Activated T-helper 1 cell treated with anti-CD3 and anti-CD28 coated beads, Interleukin-12 subunit alpha, Interleukin-12 subunit beta, Interleukin-2, Interleukin-4 antibody, amounts not matched to agents 30 ng/mL and 10 ng/mL and 1 ng/mL, durations not matched to agents 14 hours and 24 hours and 36 hours (primary cell): ENCODE data around the gene ZNF503. TPM values are rescaled to one million over a fixed set of nuclear protein-coding genes. Genes with fewer than 3 reads are reported as not detected.

Experiments
- DNase-seq: peaks from one replicate; pipeline ENCODE4 v3.0.0; 2021; ENCODE audit warnings: low spot score
- H3K27ac Mint-ChIP-seq: one replicate; pipeline ENCODE4 v1.8.0; 2021; ENCODE audit warnings: mild to moderate bottlenecking, mixed read lengths
- H3K27me3 Mint-ChIP-seq: one replicate; pipeline ENCODE4 v1.8.0; 2022; ENCODE audit warnings: mild to moderate bottlenecking, moderate library complexity, mixed read lengths; ENCODE audit not compliant: insufficient read depth
- H3K36me3 Mint-ChIP-seq: one replicate; pipeline ENCODE4 v1.8.0; 2021; ENCODE audit warnings: low read depth, mixed read lengths
- H3K4me1 Mint-ChIP-seq: one replicate; pipeline ENCODE4 v1.8.0; 2021; ENCODE audit warnings: low read depth, mixed read lengths
- H3K4me3 Mint-ChIP-seq: one replicate; pipeline ENCODE4 v1.8.0; 2021; ENCODE audit warnings: mild to moderate bottlenecking, moderate library complexity, mixed read lengths
- H3K9me3 Mint-ChIP-seq: one replicate; pipeline ENCODE4 v1.8.0; 2021; ENCODE audit warnings: mixed read lengths
- intact Hi-C: fragments of 100-400 bp; cut with micrococcal nuclease; formaldehyde crosslinking; loops from one replicate; pipeline ENCODE4 v1.15.1; 2024
- total RNA-seq: library from RNA; stranded (reverse); gene quantifications from 2 replicates; pipeline ENCODE4 v1.2.3, GENCODE V29; 2022

ZNF503 gene
- total RNA-seq, 1 donor from 2014 or later: not detected

- no peak for DNase-seq
- peaks cover 19% of the 10 kb centered on the region for H3K27me3 Mint-ChIP-seq
- H3K4me3 Mint-ChIP-seq: no peak overlapping the region
- H3K27ac Mint-ChIP-seq: no peak overlapping the region
- intact Hi-C loops: no loop called here
- no peaks in the 10 kb centered on the region for H3K36me3 Mint-ChIP-seq
- H3K4me1 Mint-ChIP-seq: no peaks in the 10 kb centered on the region
- H3K9me3 Mint-ChIP-seq: peaks cover 9% of the 10 kb centered on the region
These were observed 36.7 kb upstream of the ZNF503 start for GRCh38 chr10:75438275-75438674.

- Mint-ChIP-seq H3K27me3 (peaks cover 21% of the 10 kb centered on the region), H3K27ac (no peak overlapping the region), H3K36me3 (no peaks in the 10 kb centered on the region), H3K4me1 (no peaks in the 10 kb centered on the region), H3K9me3 (peaks cover 5% of the 10 kb centered on the region), H3K4me3 (no peak overlapping the region)
- no peak for DNase-seq
- intact Hi-C loops: no loop called here
These were observed 36.1 kb upstream of the ZNF503 start for GRCh38 chr10:75437693-75438092.

GRCh38 chr10:75436896-75437295 is 35.3 kb upstream of the ZNF503 start:
- Mint-ChIP-seq H3K27ac (no peak overlapping the region), H3K4me3 (no peak overlapping the region), H3K27me3 (peaks cover 29% of the 10 kb centered on the region), H3K9me3 (no peaks in the 10 kb centered on the region), H3K36me3 (no peaks in the 10 kb centered on the region), H3K4me1 (no peaks in the 10 kb centered on the region)
- DNase-seq: no peak
- intact Hi-C loops: no loop called here

GRCh38 chr10:75435291-75435690 is 33.7 kb upstream of the ZNF503 start:
- intact Hi-C loops: no loop called here
- H3K36me3 Mint-ChIP-seq: peaks cover 2% of the 10 kb centered on the region
- peaks cover 36% of the 10 kb centered on the region for H3K27me3 Mint-ChIP-seq

GRCh38 chr10:75434291-75434690 is 32.7 kb upstream of the ZNF503 start:
- no peaks in the 10 kb centered on the region for H3K4me1 Mint-ChIP-seq
- no peak overlapping the region for H3K27ac Mint-ChIP-seq
- intact Hi-C loops: no loop called here
- H3K27me3 Mint-ChIP-seq: peaks cover 45% of the 10 kb centered on the region
- peaks cover 2% of the 10 kb centered on the region for H3K36me3 Mint-ChIP-seq
- no peaks in the 10 kb centered on the region for H3K9me3 Mint-ChIP-seq
- DNase-seq: no peak
- no peak overlapping the region for H3K4me3 Mint-ChIP-seq

More at GRCh38 chr10:75435291-75435690, 33.7 kb upstream of the ZNF503 start:
- Mint-ChIP-seq H3K9me3 (no peaks in the 10 kb centered on the region), H3K27ac (no peak overlapping the region), H3K4me3 (no peak overlapping the region), H3K4me1 (no peaks in the 10 kb centered on the region)
- DNase-seq: no peak

- no peak for DNase-seq
- Mint-ChIP-seq H3K27ac (no peak overlapping the region), H3K36me3 (peaks cover 2% of the 10 kb centered on the region), H3K27me3 (peaks cover 51% of the 10 kb centered on the region), H3K9me3 (no peaks in the 10 kb centered on the region), H3K4me1 (no peaks in the 10 kb centered on the region), H3K4me3 (no peak overlapping the region)
- intact Hi-C loops: no loop called here
These were observed 31.7 kb upstream of the ZNF503 start for GRCh38 chr10:75433216-75433615.

- Mint-ChIP-seq H3K4me3 (no peak overlapping the region), H3K27ac (no peak overlapping the region), H3K27me3 (peaks cover 50% of the 10 kb centered on the region), H3K9me3 (no peaks in the 10 kb centered on the region), H3K36me3 (peaks cover 2% of the 10 kb centered on the region), H3K4me1 (no peaks in the 10 kb centered on the region)
- intact Hi-C loops: no loop called here
- no peak for DNase-seq
These were observed 31.2 kb upstream of the ZNF503 start for GRCh38 chr10:75432763-75433162.

GRCh38 chr10:75432176-75432575 is 30.6 kb upstream of the ZNF503 start:
- no peaks in the 10 kb centered on the region for H3K4me1 Mint-ChIP-seq
- DNase-seq: no peak
- intact Hi-C loops: no loop called here
- peaks cover 48% of the 10 kb centered on the region for H3K27me3 Mint-ChIP-seq
- H3K9me3 Mint-ChIP-seq: no peaks in the 10 kb centered on the region
- no peak overlapping the region for H3K27ac Mint-ChIP-seq
- H3K36me3 Mint-ChIP-seq: peaks cover 2% of the 10 kb centered on the region
- H3K4me3 Mint-ChIP-seq: no peak overlapping the region

- no peak for DNase-seq
- H3K9me3 Mint-ChIP-seq: no peaks in the 10 kb centered on the region
- H3K4me1 Mint-ChIP-seq: no peaks in the 10 kb centered on the region
- peaks cover 2% of the 10 kb centered on the region for H3K36me3 Mint-ChIP-seq
- intact Hi-C loops: no loop called here
- H3K27ac Mint-ChIP-seq: no peak within 1 kb of the TSS
- no peak within 1 kb of the TSS for H3K4me3 Mint-ChIP-seq
- peaks cover 48% of the 10 kb centered on the region for H3K27me3 Mint-ChIP-seq
These were observed 29.9 kb upstream of the ZNF503 start, which contains the start of gene LRMDA for GRCh38 chr10:75431180-75432111. Gene LRMDA, plus strand, starts transcription at chr10:75431624.

GRCh38 chr10:75430000-75430763 is 28.6 kb upstream of the ZNF503 start:
- no peak for DNase-seq
- intact Hi-C loops: no loop called here
- no peak overlapping the region for H3K27ac Mint-ChIP-seq
- peaks cover 2% of the 10 kb centered on the region for H3K36me3 Mint-ChIP-seq
- H3K9me3 Mint-ChIP-seq: no peaks in the 10 kb centered on the region
- no peak overlapping the region for H3K4me3 Mint-ChIP-seq
- H3K27me3 Mint-ChIP-seq: peaks cover 47% of the 10 kb centered on the region
- H3K4me1 Mint-ChIP-seq: no peaks in the 10 kb centered on the region

GRCh38 chr10:75429159-75429827 is 27.7 kb upstream of the ZNF503 start:
- intact Hi-C loops: no loop called here
- peaks cover 2% of the 10 kb centered on the region for H3K36me3 Mint-ChIP-seq
- no peak for DNase-seq
- no peak overlapping the region for H3K4me3 Mint-ChIP-seq
- H3K4me1 Mint-ChIP-seq: no peaks in the 10 kb centered on the region
- H3K27me3 Mint-ChIP-seq: peaks cover 43% of the 10 kb centered on the region
- H3K9me3 Mint-ChIP-seq: no peaks in the 10 kb centered on the region
- H3K27ac Mint-ChIP-seq: no peak overlapping the region

GRCh38 chr10:75428434-75429158 is 27.0 kb upstream of the ZNF503 start:
- no peak overlapping the region for H3K4me3 Mint-ChIP-seq
- peaks cover 42% of the 10 kb centered on the region for H3K27me3 Mint-ChIP-seq
- intact Hi-C loops: no loop called here
- peaks cover 2% of the 10 kb centered on the region for H3K36me3 Mint-ChIP-seq
- no peaks in the 10 kb centered on the region for H3K4me1 Mint-ChIP-seq
- no peak overlapping the region for H3K27ac Mint-ChIP-seq
- no peak for DNase-seq
- no peaks in the 10 kb centered on the region for H3K9me3 Mint-ChIP-seq
